ENCODE measurements around the gene SEC14L5.
A peak's percentile ranks its signal among the peaks of the same experiment; 100 is the strongest.

SEC14L5 gene

GRCh38 chr16:5046914-5047313, 88.8 kb downstream of the SEC14L5 start:
- TF ChIP-seq EZH2phosphoT487 (IDR thresholded peaks at IDR 0.05; ENCODE audit: low read length) (no peak), CTCF (IDR thresholded peaks at IDR 0.05; ENCODE audit: low read length) (no peak), EZH2 (optimal IDR thresholded peaks at IDR 0.05; ENCODE audit: low read depth, low read length) (no peak)
- peaks cover 22% of the 10 kb centered on the region for H3K27me3 ChIP-seq (replicated peaks; ENCODE audit: insufficient read depth, low read length)
- H3K9me2 ChIP-seq (replicated peaks; ENCODE audit: insufficient read depth, low read length), result no peaks in the 10 kb centered on the region
- H3K4me3 ChIP-seq (ENCODE audit: low read length), result no peak overlapping the region
- H3F3A ChIP-seq (ENCODE audit: insufficient read depth, low read length), result peaks cover 4% of the 10 kb centered on the region; the same call in 1 of the 2 replicates
- H3K9ac ChIP-seq (ENCODE audit: low read length), result no peak overlapping the region
- no peaks in the 10 kb centered on the region for H3K36me3 ChIP-seq (replicated peaks; ENCODE audit: insufficient read depth, low read length)
- peaks cover 10% of the 10 kb centered on the region for H3K4me1 ChIP-seq (ENCODE audit: low read length)
- H3K79me2 ChIP-seq (ENCODE audit: low read length), result no peaks in the 10 kb centered on the region
- H3K4me2 ChIP-seq (ENCODE audit: low read depth, low read length), result no peak overlapping the region
- no peak for DNase-seq
- H3K27ac ChIP-seq (ENCODE audit: low read length), result no peak overlapping the region
- H3K9me3 ChIP-seq (replicated peaks; ENCODE audit: insufficient read depth, low read length), result no peaks in the 10 kb centered on the region
- H2AFZ ChIP-seq (ENCODE audit: low read length), result no peak overlapping the region
- no peaks in the 10 kb centered on the region for H4K20me1 ChIP-seq (ENCODE audit: insufficient read depth, low read length)

GRCh38 chr16:5054876-5055865, 97.0 kb downstream of the SEC14L5 start:
- no peak overlapping the region for H2AFZ ChIP-seq (ENCODE audit: low read length)
- H3K36me3 ChIP-seq (replicated peaks; ENCODE audit: insufficient read depth, low read length), result no peaks in the 10 kb centered on the region
- no peak overlapping the region for H3K9ac ChIP-seq (ENCODE audit: low read length)

GRCh38 chr16:5056352-5056751, 98.2 kb downstream of the SEC14L5 start:
- Histone ChIP-seq H3K9ac (ENCODE audit: low read length) (no peak overlapping the region), H2AFZ (ENCODE audit: low read length) (no peak overlapping the region), H3K9me3 (replicated peaks; ENCODE audit: insufficient read depth, low read length) (no peaks in the 10 kb centered on the region), H4K20me1 (ENCODE audit: insufficient read depth, low read length) (no peaks in the 10 kb centered on the region), H3K36me3 (replicated peaks; ENCODE audit: insufficient read depth, low read length) (no peaks in the 10 kb centered on the region), H3K27ac (ENCODE audit: low read length) (no peak overlapping the region), H3K4me1 (ENCODE audit: low read length) (no peaks in the 10 kb centered on the region), H3K9me2 (replicated peaks; ENCODE audit: insufficient read depth, low read length) (no peaks in the 10 kb centered on the region), H3F3A (ENCODE audit: insufficient read depth, low read length) (no peaks in the 10 kb centered on the region), H3K4me2 (ENCODE audit: low read depth, low read length) (no peak overlapping the region), H3K4me3 (ENCODE audit: low read length) (no peak overlapping the region), H3K27me3 (replicated peaks; ENCODE audit: insufficient read depth, low read length) (peaks cover 18% of the 10 kb centered on the region), H3K79me2 (ENCODE audit: low read length) (no peaks in the 10 kb centered on the region)
- TF ChIP-seq CTCF (IDR thresholded peaks at IDR 0.05; ENCODE audit: low read length) (peak; percentile 48), EZH2 (optimal IDR thresholded peaks at IDR 0.05; ENCODE audit: low read depth, low read length) (no peak), EZH2phosphoT487 (IDR thresholded peaks at IDR 0.05; ENCODE audit: low read length) (no peak)
- peak; percentile 24 for DNase-seq

More at GRCh38 chr16:5054876-5055865, 97.0 kb downstream of the SEC14L5 start:
- Histone ChIP-seq H3F3A (ENCODE audit: insufficient read depth, low read length) (no peaks in the 10 kb centered on the region), H3K27ac (ENCODE audit: low read length) (no peak overlapping the region), H3K9me2 (replicated peaks; ENCODE audit: insufficient read depth, low read length) (no peaks in the 10 kb centered on the region), H4K20me1 (ENCODE audit: insufficient read depth, low read length) (no peaks in the 10 kb centered on the region), H3K79me2 (ENCODE audit: low read length) (no peaks in the 10 kb centered on the region), H3K27me3 (replicated peaks; ENCODE audit: insufficient read depth, low read length) (peaks cover 15% of the 10 kb centered on the region), H3K4me3 (ENCODE audit: low read length) (no peak overlapping the region), H3K4me1 (ENCODE audit: low read length) (no peaks in the 10 kb centered on the region), H3K9me3 (replicated peaks; ENCODE audit: insufficient read depth, low read length) (no peaks in the 10 kb centered on the region), H3K4me2 (ENCODE audit: low read depth, low read length) (no peak overlapping the region)
- DNase-seq, result no peak
- TF ChIP-seq CTCF (IDR thresholded peaks at IDR 0.05; ENCODE audit: low read length), result no peak
- TF ChIP-seq EZH2 (optimal IDR thresholded peaks at IDR 0.05; ENCODE audit: low read depth, low read length), result no peak
- TF ChIP-seq EZH2phosphoT487 (IDR thresholded peaks at IDR 0.05; ENCODE audit: low read length), result no peak

Measured in MM.1S (cell line).